Measurements from ENCODE around the gene ARHGAP9.
"Not testable (repeated sequence)": the region's sequence is repeated elsewhere in the genome, so short reads cannot be mapped to it uniquely, and the experiment has no call there.

Gene ARHGAP9

DNA sequence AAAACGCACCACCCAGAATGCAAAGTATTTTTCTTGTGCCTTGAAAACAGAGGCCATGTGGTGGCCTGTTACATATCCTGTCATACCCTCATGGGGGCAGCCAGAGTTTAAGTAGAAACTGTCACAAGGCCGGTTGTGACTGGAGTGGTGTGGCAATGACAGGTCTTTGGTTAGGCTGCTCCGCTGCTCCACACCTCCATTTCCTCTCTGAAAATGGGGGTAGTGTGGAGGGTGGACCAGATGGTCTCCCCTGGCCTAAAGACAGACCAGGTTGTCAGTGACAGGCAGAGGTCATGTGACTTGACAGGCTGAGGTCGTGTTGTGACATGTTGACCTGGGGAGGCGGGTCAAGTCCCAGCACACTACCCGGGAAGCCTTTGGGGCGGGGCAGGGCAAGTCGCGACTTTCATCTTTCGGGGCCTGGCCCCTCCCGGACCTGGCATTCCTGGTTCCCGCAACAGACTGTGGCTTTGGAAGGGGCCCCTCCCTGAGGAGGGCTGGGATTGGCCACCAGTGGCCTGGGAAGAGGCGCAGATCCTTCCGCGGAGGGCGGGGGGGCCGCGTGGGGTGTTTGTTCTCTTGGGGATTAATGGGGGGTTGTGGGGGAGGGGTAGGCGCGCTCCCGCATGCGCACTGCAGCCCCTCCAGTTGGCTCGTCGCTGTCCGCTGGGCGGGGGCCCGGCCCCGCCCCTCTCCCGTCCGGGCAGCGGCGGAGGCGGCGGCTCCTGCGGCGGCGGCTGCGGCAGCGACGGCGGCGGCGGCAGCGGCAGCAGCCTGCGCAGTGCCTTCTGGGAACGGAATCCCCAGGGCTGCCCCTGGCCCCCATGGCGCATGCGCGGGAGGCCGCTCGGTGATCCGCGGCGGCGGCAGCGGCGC, 42.6 kb upstream of the ARHGAP9 start, which contains the start of gene MBD6:
MBD6 (plus strand) TSS at position 814 of the 876 bp plus-strand sequence. CDS start 1,480 bp downstream, outside the sequence.
- peak within 1 kb of the TSS; percentile 94 for H3K4me3 ChIP-seq (ENCODE audit: low read length)
- H3K27ac ChIP-seq (ENCODE audit: low read length), result peak within 1 kb of the TSS; percentile 67
- H3K4me1 ChIP-seq (ENCODE audit: insufficient read depth, low read length), result peaks cover 16% of the 10 kb centered on the region; the same call in 1 of the 2 replicates
- H3K36me3 ChIP-seq (ENCODE audit: insufficient read depth, low read depth, low read length), result peaks cover 43% of the 10 kb centered on the region
- no peaks in the 10 kb centered on the region; the same call in 1 of the 2 replicates for H3K27me3 ChIP-seq (ENCODE audit: insufficient read depth, low read length)
- peak within 1 kb of the TSS; percentile 78; the same call in 1 of the 2 replicates for H3K9ac ChIP-seq (ENCODE audit: low read depth, low read length)
- H3K9me3 ChIP-seq (ENCODE audit: insufficient read depth, low read depth, low read length), result no peaks in the 10 kb centered on the region

DNA sequence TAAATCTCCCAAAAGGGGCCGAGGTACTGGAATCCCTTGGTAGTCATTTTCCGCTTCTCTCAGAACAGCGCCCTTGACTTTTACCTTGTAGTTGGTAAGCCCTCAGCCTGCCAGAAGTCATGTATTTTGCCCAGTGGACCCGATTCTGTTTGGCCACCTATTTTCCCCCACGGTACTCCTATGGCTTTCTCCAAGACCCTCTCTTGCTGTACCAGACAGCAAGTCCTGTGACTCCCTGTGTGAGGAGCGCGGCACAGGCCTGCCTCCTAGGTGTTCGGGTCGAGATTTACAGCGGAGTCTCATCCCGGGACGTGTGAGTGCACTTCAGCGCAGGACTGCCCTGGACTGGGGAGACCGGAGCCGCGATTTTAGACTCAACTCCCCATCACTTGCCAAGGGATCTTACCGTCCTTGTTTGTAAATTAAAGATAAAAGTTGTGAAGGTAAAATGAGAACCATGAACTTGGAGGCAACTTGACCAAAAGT, 41.9 kb upstream of the ARHGAP9 start:
- peaks cover 43% of the 10 kb centered on the region for H3K36me3 ChIP-seq (ENCODE audit: insufficient read depth, low read depth, low read length)
- H3K4me3 ChIP-seq (ENCODE audit: low read length), result peak overlapping the region; percentile 78
- H3K9me3 ChIP-seq (ENCODE audit: insufficient read depth, low read depth, low read length), result no peaks in the 10 kb centered on the region
- no peaks in the 10 kb centered on the region; the same call in 1 of the 2 replicates for H3K27me3 ChIP-seq (ENCODE audit: insufficient read depth, low read length)
- peaks cover 16% of the 10 kb centered on the region; the same call in 1 of the 2 replicates for H3K4me1 ChIP-seq (ENCODE audit: insufficient read depth, low read length)
- H3K27ac ChIP-seq (ENCODE audit: low read length), result no peak overlapping the region
- peak overlapping the region; percentile 60; the same call in 1 of the 2 replicates for H3K9ac ChIP-seq (ENCODE audit: low read depth, low read length)

DNA sequence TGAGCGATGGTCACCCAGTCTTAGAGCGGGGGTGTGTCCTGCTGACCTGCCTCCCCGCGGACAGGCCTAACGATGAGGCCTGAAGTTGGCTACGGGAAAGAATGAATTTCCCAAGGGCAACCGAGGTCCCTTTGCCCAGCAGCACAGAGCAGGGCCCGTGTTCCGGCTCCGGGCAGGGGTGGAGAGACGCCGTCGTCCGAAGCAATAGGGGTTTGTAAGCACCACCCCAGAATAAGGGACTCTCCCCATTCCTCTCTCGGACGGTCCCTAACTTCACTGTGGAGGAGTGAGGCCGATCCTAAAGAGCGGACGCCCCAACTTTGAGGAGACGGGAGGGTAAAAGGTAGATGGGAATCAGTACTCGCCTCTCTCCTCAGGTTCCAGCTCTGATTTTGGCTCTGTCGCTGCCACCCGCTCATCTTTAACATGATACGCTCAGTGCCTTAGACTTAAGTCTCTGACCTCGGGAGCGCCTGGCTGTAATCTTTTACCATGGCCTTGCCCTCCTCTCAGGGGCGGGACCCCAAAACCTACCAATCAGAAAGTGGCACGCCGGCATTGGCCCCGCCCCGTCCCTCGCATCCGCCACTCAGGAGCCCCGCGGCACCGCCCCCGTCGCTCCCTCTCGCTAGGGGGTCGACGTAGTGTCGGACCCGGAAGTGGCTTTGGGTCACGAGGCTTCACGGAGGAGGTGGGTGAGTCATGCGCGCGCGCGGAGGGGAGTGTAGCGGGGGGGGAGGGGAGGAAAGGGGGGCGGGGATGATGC, 40.6 kb upstream of the ARHGAP9 start, which contains the start of gene DDIT3:
DDIT3 (minus strand) TSS at position 462 of the 766 bp plus-strand sequence. CDS start 3,108 bp downstream, outside the sequence.
- Histone ChIP-seq H3K27ac (ENCODE audit: low read length) (peak within 1 kb of the TSS; percentile 22), H3K9me3 (ENCODE audit: insufficient read depth, low read depth, low read length) (no peaks in the 10 kb centered on the region), H3K36me3 (ENCODE audit: insufficient read depth, low read depth, low read length) (peaks cover 50% of the 10 kb centered on the region), H3K27me3 (ENCODE audit: insufficient read depth, low read length) (no peaks in the 10 kb centered on the region; the same call in 1 of the 2 replicates), H3K4me3 (ENCODE audit: low read length) (peak within 1 kb of the TSS; percentile 82), H3K4me1 (ENCODE audit: insufficient read depth, low read length) (peaks cover 16% of the 10 kb centered on the region; the same call in 1 of the 2 replicates), H3K9ac (ENCODE audit: low read depth, low read length) (peak within 1 kb of the TSS; percentile 91)

DNA sequence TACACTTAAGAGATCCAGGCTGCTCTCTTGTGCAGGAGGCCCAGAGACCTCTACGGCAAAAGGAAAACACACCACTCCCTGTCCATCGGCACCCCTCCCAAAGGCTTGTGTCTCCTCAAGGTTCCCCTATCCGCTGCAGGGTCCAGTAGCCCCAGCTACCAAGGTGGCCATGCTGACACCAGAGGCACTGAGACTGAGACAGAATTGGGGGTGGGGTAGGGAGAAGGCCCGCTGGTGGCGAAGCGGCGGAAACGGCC, 40.1 kb upstream of the ARHGAP9 start:
- H3K9me3 ChIP-seq (ENCODE audit: insufficient read depth, low read depth, low read length), result no peaks in the 10 kb centered on the region
- peak overlapping the region; percentile 82 for H3K4me3 ChIP-seq (ENCODE audit: low read length)
- peaks cover 16% of the 10 kb centered on the region; the same call in 1 of the 2 replicates for H3K4me1 ChIP-seq (ENCODE audit: insufficient read depth, low read length)
- H3K27ac ChIP-seq (ENCODE audit: low read length), result peak overlapping the region; percentile 22
- H3K9ac ChIP-seq (ENCODE audit: low read depth, low read length), result peak overlapping the region; percentile 91
- no peaks in the 10 kb centered on the region; the same call in 1 of the 2 replicates for H3K27me3 ChIP-seq (ENCODE audit: insufficient read depth, low read length)
- peaks cover 53% of the 10 kb centered on the region for H3K36me3 ChIP-seq (ENCODE audit: insufficient read depth, low read depth, low read length)

DNA sequence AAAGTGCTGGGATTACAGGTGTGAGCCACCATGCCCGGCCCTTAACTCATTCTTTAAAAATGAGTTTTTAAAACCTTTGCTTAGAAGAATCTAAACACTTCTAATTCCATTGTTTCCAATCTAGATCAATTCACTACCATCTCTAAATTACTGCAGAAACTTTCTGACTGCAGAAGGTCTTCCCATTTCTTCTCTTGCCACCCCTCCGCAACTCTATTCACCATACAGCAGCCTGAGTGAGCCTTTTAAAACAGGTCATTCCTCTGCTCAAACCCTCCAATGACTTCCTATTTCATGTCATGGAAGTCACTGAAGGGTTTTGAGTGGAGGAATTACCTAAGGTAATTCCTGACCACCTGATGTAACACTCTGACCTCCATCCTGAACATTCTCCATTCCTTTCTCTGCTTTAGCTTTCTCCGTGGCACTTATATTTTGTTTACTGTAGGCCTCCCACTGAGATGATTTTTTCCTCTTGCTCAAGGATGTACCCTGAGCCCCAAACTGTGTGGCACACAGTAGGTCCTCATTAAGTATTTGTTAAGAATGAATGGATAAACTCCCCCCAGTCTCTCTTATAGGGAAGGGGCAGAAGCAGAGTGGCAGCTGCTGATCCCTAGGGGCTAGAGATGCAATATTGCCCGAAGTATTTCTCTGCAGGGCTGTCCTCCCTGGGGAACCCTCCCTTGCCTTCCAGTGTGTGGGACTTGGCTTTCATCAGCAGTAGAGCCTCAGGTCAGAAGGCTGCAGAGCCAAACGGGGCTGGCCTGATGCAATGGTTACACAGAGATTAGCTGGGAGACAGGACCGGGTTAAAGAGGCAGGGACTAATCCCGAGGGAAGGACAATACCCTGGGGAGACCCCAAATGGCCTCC, 39.5 kb upstream of the ARHGAP9 start:
- peaks cover 16% of the 10 kb centered on the region; the same call in 1 of the 2 replicates for H3K4me1 ChIP-seq (ENCODE audit: insufficient read depth, low read length)
- no peaks in the 10 kb centered on the region; the same call in 1 of the 2 replicates for H3K27me3 ChIP-seq (ENCODE audit: insufficient read depth, low read length)
- H3K27ac ChIP-seq (ENCODE audit: low read length), result no peak overlapping the region
- no peaks in the 10 kb centered on the region for H3K9me3 ChIP-seq (ENCODE audit: insufficient read depth, low read depth, low read length)
- H3K4me3 ChIP-seq (ENCODE audit: low read length), result peak overlapping the region; percentile 82
- H3K9ac ChIP-seq (ENCODE audit: low read depth, low read length), result peak overlapping the region; percentile 91
- H3K36me3 ChIP-seq (ENCODE audit: insufficient read depth, low read depth, low read length), result peaks cover 53% of the 10 kb centered on the region

DNA sequence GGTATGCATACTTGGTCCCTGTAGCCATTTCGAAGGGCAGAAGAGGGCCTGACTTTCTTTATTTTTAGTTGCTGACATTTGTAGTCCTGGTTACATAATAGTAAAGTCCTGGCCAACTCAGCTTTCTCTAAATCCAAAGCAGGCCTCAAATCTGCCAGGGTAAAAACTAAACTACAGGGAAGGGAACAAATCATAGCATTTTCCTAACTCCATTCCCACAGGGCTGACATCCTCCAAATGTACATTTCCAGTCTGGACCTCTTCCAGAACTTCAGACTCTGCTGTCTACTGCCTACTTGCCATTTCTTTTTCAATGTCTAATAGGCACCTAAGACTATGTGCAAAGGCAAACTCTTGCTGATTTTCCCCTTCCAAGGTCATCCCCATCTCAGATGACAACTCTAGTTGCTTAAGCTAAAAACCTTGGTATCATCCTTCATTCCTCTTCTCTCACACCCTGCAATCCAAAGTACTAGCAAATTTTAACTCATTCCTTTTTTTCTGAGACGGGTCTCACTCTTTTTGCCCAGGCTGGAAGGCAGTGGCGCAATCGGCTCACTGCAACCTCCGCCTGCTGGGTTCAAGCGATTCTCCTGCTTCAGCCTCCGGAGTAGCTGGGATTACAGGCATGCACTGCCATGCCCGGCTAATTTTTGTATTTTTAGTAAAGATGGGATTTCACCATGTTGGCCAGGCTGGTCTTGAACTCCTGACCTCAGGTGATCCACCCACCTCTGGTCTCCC, 38.7 kb upstream of the ARHGAP9 start:
- Histone ChIP-seq H3K9me3 (ENCODE audit: insufficient read depth, low read depth, low read length) (no peaks in the 10 kb centered on the region), H3K9ac (ENCODE audit: low read depth, low read length) (no peak overlapping the region), H3K27me3 (ENCODE audit: insufficient read depth, low read length) (no peaks in the 10 kb centered on the region; the same call in 1 of the 2 replicates), H3K4me1 (ENCODE audit: insufficient read depth, low read length) (peaks cover 16% of the 10 kb centered on the region; the same call in 1 of the 2 replicates), H3K4me3 (ENCODE audit: low read length) (no peak overlapping the region), H3K36me3 (ENCODE audit: insufficient read depth, low read depth, low read length) (peaks cover 60% of the 10 kb centered on the region), H3K27ac (ENCODE audit: low read length) (no peak overlapping the region)

DNA sequence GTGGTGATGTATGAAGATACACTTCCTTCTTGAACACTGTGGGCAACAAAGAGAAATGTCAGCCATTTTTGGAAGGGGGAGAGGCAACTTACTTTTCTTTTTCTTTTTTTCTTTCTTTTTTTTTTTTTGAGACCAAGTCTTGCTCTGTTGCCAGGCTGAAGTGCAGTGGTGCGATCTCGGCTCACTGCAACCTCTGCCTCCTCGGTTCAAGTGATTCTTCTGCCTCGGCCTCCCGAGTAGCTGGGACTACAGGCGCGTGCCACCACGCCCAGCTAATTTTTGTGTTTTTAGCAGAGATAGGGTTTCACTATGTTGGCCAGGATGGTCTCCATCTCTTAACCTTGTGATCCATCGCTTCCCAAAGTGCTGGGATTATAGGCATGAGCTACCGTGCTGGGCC, 38.1 kb upstream of the ARHGAP9 start:
- H3K4me3 ChIP-seq (ENCODE audit: low read length); H3K9ac ChIP-seq (ENCODE audit: low read depth, low read length); H3K27me3 ChIP-seq (ENCODE audit: insufficient read depth, low read length); H3K9me3 ChIP-seq (ENCODE audit: insufficient read depth, low read depth, low read length); H3K27ac ChIP-seq (ENCODE audit: low read length): not testable (repeated sequence)
- Histone ChIP-seq H3K36me3 (ENCODE audit: insufficient read depth, low read depth, low read length) (peaks cover 66% of the 10 kb centered on the region), H3K4me1 (ENCODE audit: insufficient read depth, low read length) (peaks cover 16% of the 10 kb centered on the region; the same call in 1 of the 2 replicates)

DNA sequence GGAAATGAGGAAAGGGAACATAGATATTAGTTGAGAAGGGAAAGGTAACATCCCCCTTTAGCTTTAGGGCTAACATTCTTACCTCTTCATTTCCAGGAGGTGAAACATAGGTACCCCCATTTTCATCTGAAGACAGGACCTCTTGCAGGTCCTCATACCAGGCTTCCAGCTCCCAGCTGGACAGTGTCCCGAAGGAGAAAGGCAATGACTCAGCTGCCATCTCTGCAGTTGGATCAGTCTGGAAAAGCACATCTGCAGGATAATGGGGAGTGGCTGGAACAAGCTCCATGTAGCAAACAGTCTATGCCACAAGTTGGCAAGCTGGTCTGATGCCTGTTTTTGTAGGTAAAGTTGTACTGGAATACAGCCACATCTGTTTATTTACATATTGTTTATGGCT, 37.5 kb upstream of the ARHGAP9 start:
- H3K4me3 ChIP-seq (ENCODE audit: low read length), result no peak overlapping the region
- peaks cover 71% of the 10 kb centered on the region for H3K36me3 ChIP-seq (ENCODE audit: insufficient read depth, low read depth, low read length)
- H3K9ac ChIP-seq (ENCODE audit: low read depth, low read length), result no peak overlapping the region
- no peak overlapping the region for H3K27ac ChIP-seq (ENCODE audit: low read length)
- H3K27me3 ChIP-seq (ENCODE audit: insufficient read depth, low read length), result no peaks in the 10 kb centered on the region; the same call in 1 of the 2 replicates
- no peaks in the 10 kb centered on the region for H3K9me3 ChIP-seq (ENCODE audit: insufficient read depth, low read depth, low read length)
- H3K4me1 ChIP-seq (ENCODE audit: insufficient read depth, low read length), result peaks cover 16% of the 10 kb centered on the region; the same call in 1 of the 2 replicates

DNA sequence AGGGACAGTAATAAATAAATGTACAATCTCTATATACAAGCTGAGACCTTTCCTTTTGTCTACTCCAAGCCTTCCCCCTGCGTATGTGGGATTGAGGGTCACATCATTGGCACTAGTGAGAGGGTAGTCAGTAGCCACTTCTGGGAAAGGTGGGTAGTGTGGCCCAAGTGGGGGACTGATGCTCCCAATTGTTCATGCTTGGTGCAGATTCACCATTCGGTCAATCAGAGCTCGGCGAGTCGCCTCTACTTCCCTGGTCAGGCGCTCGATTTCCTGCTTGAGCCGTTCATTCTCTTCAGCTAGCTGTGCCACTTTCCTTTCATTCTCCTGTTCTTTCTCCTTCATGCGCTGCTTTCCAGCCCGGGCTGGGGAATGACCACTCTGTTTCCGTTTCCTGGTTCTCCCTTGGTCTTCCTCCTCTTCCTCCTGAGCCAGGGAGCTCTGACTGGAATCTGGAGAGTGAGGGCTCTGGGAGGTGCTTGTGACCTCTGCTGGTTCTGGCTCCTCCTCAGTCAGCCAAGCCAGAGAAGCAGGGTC, 37.0 kb upstream of the ARHGAP9 start:
- no peak overlapping the region for H3K9ac ChIP-seq (ENCODE audit: low read depth, low read length)
- no peaks in the 10 kb centered on the region for H3K9me3 ChIP-seq (ENCODE audit: insufficient read depth, low read depth, low read length)
- peaks cover 12% of the 10 kb centered on the region; the same call in 1 of the 2 replicates for H3K4me1 ChIP-seq (ENCODE audit: insufficient read depth, low read length)
- H3K27me3 ChIP-seq (ENCODE audit: insufficient read depth, low read length), result no peaks in the 10 kb centered on the region; the same call in 1 of the 2 replicates
- no peak overlapping the region for H3K4me3 ChIP-seq (ENCODE audit: low read length)
- no peak overlapping the region for H3K27ac ChIP-seq (ENCODE audit: low read length)
- peaks cover 76% of the 10 kb centered on the region for H3K36me3 ChIP-seq (ENCODE audit: insufficient read depth, low read depth, low read length)

DNA sequence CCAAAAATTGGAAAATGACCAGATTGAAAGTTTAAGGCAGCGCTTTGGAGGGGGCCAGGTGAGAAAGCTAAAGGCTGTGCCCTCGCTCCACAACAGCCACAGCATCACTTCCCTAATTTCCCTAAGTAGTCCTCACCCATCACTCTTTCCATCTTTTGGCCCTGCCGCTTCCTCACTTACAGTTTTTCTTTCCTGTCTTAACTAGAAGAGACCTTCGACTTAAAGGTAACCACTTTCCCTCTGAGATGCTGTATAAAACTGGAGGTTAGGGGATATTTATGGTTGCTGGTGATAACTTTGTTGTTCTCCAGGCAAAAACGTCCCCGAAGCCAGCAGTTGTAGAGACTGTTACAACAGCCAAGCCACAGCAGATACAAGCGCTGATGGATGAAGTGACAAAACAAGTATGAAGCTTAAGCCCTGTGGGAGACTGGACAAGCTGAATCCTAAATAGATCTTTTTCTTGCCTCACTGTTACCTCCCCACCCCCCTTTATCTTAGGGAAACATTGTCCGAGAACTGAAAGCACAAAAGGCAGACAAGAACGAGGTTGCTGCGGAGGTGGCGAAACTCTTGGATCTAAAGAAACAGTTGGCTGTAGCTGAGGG, 36.4 kb upstream of the ARHGAP9 start:
- Histone ChIP-seq H3K9me3 (ENCODE audit: insufficient read depth, low read depth, low read length) (no peaks in the 10 kb centered on the region), H3K4me1 (ENCODE audit: insufficient read depth, low read length) (peaks cover 5% of the 10 kb centered on the region; the same call in 1 of the 2 replicates), H3K27me3 (ENCODE audit: insufficient read depth, low read length) (no peaks in the 10 kb centered on the region), H3K27ac (ENCODE audit: low read length) (no peak overlapping the region), H3K4me3 (ENCODE audit: low read length) (no peak overlapping the region), H3K36me3 (ENCODE audit: insufficient read depth, low read depth, low read length) (peaks cover 83% of the 10 kb centered on the region), H3K9ac (ENCODE audit: low read depth, low read length) (no peak overlapping the region)

Measured in iPS-20b (cell line).